ENCODE results near the gene C11orf52.

GRCh38 chr11:111963931-111964340 is 45.2 kb downstream of the C11orf52 start:
- TF ChIP-seq, protein P1, sequence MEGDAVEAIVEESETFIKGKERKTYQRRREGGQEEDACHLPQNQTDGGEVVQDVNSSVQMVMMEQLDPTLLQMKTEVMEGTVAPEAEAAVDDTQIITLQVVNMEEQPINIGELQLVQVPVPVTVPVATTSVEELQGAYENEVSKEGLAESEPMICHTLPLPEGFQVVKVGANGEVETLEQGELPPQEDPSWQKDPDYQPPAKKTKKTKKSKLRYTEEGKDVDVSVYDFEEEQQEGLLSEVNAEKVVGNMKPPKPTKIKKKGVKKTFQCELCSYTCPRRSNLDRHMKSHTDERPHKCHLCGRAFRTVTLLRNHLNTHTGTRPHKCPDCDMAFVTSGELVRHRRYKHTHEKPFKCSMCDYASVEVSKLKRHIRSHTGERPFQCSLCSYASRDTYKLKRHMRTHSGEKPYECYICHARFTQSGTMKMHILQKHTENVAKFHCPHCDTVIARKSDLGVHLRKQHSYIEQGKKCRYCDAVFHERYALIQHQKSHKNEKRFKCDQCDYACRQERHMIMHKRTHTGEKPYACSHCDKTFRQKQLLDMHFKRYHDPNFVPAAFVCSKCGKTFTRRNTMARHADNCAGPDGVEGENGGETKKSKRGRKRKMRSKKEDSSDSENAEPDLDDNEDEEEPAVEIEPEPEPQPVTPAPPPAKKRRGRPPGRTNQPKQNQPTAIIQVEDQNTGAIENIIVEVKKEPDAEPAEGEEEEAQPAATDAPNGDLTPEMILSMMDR (IDR thresholded peaks at IDR 0.05), result no peak
- no peak for TF ChIP-seq POLR2A (IDR thresholded peaks at IDR 0.05)
